Superior temporal gyrus (tissue), 1 donor: ENCODE data around the gene SPTA1.
"Not testable (repeated sequence)": the region's sequence is repeated elsewhere in the genome, so short reads cannot be mapped to it uniquely, and the experiment has no call there.

ENCODE experiments used
- DNase-seq: peaks from one replicate; pipeline ENCODE4 v3.0.0-alpha.2; 2016; ENCODE audit errors: extremely low spot score

Gene SPTA1

GRCh38 chr1:158686111-158687009 is at the start of gene SPTA1:
TSS of gene SPTA1 (minus strand) at chr1:158686715. CDS start at chr1:158686517, 198 bp downstream.
- no peak for DNase-seq

DNA sequence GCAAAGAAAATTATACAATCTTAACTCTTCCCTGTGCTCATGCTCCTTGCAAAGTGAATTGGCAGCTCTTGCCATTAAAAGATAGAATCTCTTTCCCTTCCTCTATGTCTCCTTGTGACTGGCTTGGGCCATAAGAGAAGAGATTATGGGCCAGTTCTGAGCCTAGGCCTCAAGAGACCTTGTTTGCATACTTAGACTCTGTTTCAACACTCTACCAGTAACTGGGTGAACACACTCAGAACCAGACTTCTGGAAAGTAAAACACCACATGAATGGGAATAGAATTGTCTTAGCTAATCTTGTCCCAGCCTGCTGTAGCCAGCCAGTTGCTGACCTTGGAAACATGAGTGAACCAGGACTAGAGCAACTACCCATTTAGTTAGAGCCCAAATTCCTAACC is 49.3 kb upstream of the SPTA1 start:
- no peak for DNase-seq

DNA sequence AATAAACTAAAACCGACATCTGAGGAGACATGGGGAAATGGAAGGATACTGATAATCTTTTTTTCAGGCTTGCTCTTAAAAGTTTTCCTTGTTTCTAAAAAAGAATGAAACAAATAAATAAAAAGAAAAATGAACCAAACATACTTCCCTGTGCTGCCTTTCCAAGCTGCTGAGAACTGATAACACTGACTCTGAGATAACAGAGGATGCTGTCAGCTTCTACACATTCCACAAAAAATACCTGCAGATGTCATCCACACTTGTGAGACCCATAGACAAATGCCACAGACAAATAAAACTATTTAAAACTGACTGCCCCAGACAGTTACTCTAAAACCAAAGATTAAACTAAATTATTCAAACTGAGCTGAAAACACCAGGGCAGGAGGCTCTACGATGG is 46.0 kb upstream of the SPTA1 start:
- DNase-seq: no peak

DNA sequence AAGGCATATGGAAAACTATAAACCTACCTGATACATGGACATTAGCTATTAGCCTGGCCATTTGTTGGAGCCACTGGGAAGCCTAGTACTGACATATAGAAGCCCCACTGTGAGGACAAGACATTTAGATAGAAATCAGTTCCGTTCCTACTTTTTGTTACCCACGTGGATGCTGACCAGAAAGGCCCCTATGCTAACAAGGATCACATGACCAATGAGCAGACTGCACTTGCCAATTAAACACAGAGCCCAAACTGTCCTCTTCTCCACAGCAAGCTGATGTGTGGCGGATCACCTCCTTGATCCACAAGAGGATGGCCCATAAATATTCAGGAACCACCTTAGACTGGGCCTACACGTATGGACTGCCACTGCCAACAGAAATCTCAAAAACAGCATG is 45.2 kb upstream of the SPTA1 start:
- DNase-seq: no peak

DNA sequence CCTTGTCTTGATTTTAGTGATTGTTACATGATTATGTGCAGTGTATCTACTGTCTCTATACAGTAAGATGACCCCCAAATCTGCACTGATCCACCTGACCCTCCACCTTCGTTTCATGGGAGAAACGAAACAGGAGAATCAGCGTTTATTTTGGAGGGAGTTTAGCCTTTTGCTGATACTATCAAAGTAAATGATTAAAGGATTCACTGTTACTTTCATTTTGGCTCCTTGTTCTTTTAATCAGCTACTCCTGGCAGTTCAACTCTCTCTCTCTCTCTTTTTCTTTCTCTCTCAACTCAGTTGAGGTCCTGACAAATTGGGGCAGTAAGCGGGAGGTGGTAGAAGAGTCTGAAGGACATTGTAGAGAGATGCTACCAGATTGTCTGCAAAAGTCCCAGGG is 43.9 kb upstream of the SPTA1 start:
- DNase-seq: no peak

GRCh38 chr1:158728510-158729225 is 42.2 kb upstream of the SPTA1 start:
- DNase-seq: no peak

DNA sequence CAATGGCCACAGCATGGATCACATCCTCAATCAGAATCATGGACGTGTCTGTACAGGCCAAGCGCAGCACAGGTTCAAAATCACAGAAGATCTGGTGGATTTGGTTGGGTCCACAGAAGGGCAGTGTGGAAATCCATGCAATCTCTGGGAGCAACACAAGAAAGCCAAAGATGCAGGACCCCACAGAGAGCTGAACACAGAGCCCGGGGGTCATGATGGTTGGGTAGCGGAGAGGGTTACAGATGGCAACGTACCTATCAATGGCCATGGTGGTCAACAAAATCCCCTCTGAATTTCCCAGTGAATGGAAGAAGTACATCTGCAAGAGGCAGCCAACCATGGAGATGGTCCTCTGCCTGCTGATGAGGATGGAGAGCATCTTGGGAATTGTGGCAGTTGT is 37.9 kb upstream of the SPTA1 start:
- no peak for DNase-seq

GRCh38 chr1:158720620-158721019 is 34.1 kb upstream of the SPTA1 start, which contains the start of gene OR6K3:
TSS of gene OR6K3 (minus strand) at chr1:158720720. CDS start at chr1:158718115, 2,605 bp downstream.
- no peak for DNase-seq

- no peak for DNase-seq
These were observed 33.1 kb upstream of the SPTA1 start for GRCh38 chr1:158719664-158720063.

- DNase-seq: no peak
These were observed 30.8 kb upstream of the SPTA1 start for GRCh38 chr1:158717344-158717743.

GRCh38 chr1:158716335-158716734 is 29.8 kb upstream of the SPTA1 start:
- no peak for DNase-seq

GRCh38 chr1:158714754-158715153 is 28.2 kb upstream of the SPTA1 start:
- no peak for DNase-seq

DNA sequence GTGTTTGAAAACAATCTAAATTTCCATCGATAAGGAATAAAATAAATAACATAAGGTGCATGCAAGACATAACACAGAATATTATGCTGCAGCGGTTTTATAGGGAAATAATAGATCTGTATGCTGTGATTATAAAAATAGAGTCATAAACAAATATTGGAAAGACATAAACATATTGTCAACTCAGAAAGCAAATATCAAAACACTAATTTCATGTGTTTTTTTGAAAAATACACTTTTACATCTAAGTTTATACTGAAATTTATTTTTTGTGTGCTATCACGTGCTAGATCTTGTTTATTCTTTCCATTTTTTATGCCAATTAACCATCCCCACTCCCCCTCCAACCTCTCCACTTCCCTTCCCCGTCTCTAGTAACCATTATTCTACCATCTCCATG is 24.6 kb upstream of the SPTA1 start:
- no peak for DNase-seq

DNA sequence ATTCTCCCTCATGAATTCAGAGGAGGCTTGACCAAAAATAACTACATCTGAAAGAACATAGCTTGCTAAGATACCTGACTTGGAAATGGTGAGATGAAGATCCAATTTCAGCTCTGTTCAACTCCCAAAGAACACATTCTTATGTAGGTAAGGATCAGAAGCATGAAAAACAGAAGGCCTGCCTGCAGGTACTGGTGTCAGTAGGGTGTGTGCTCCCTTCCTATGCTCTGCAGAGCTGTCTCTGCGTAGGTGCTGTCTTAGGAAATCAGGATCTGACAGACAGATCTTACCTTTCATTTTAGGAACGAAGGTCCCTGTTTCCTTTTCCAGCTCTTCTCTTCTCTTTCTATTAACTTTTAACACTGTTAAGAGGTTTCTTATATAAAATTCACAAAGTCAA is 19.6 kb upstream of the SPTA1 start:
- no peak for DNase-seq

DNA sequence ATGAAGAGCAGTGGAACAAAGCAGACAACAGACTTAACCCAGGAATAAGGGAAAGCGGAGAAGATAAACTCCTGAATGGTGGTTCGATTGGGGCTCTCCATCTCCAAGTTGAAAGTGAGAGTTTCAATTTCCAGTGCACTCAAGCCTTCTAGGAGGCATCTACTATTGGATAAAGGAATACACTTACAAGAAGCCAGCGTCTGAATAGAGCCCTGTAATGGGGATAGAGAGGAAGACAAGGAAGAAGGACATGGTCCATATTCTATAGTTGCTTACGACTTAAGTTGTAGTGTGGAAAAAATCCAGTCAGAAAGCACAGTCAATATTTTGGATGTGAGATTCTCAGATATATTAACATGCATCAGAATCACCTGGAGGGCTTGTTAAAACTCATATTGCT is 14.0 kb upstream of the SPTA1 start, which contains the start of gene OR6K2:
TSS of gene OR6K2 (minus strand) at position 101 of the 400 bp plus-strand sequence. CDS start at position 101, 0 bp downstream.
- DNase-seq: no peak

DNA sequence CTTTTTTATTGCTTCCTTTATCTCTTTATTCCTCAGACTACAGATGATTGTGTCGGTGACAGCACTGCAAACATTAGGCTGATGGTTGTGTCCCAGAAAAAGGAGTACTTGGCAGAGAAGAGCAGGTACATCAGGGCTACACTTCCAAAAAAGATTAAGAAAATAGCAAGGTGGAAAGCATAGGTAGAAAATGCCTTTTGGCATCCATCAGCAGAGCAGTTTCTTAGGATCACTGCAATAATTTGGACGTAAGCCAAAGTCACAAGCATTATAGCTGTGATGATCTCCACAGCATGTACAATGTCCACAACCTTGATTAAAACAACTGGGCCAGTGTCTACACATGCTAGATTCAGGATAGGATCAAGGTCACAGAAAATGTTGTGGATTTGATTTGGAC is 8.1 kb upstream of the SPTA1 start:
- no peak for DNase-seq

GRCh38 chr1:158692356-158692755 is 5.8 kb upstream of the SPTA1 start:
- no peak for DNase-seq

GRCh38 chr1:158691907-158692306 is 5.4 kb upstream of the SPTA1 start:
- DNase-seq: no peak

GRCh38 chr1:158691149-158691548 is 4.6 kb upstream of the SPTA1 start:
- not testable (repeated sequence) for DNase-seq

DNA sequence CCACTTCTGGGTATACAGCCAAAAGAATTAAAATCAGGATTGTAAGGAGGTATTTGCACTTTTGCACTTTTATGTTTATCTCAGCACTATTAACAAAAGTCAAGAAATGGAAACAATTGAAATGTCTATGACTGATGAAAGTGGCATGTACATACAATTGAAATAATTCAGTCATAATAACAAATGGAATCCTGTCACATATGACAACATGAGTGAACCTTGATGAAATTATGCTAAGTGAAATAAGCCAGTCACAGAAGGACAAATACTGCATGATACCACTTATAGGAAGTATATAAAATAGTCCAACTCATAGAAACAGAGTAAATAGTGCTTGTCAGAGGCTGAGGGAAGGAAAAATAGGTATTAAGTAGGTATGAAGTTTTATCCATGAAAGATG is 3.4 kb upstream of the SPTA1 start:
- DNase-seq: no peak

DNA sequence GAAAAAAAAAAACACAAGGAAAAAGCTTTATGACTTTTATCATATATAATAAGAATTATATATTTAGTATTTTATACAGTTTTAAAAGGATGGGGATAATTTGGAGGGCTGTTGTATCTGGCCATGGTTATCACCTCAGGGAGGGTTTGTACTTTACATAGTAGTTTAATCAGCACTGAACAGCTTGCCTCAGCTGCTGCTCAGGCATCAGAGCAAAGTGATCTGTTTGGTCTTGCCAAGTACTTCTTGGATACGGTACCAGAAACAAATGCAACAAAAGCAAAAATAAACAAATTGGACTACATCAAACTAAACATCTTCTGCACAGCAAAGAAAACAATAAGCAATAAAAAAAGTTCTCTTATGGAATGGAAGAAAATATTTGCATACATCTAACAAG is 2.6 kb upstream of the SPTA1 start:
- DNase-seq: no peak

DNA sequence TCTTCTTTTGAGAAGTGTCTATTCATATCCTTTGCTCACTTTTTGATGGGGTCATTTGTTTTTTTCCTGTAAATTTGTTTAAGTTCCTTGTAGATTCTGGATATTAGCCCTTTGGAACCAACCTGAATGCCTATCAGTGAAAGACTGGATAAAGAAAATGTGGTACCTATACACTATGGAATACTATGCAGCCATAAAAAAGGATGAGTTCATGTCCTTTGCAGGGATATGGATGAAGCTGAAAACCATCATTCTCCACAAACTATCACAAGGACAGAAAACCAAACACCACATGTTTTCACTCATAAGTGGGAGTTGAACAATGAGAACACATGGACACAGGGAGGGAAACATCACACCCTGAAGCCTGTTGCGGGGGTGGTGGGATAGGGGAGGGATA is 1.8 kb upstream of the SPTA1 start:
- not testable (repeated sequence) for DNase-seq

DNA sequence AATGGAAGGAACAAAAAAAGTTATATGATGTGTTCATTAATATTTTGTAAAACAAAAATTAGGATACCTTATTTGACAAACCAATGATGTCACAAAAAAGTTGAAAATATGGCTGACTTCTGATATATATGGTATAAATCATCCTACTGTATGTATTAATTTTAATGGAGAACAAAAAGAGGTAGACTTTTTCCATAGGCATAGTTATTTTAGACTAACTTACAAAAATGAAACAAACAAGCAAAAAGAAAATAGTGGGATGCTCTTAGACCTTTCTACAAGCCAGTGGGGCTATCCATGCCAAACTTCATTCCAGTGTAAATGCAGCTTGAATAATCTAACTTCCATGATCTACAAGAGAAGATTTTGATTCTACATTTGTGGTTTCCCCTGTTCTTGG is 522 bp upstream of the SPTA1 start:
- DNase-seq: no peak
